AG10803 (cell line): ENCODE results near the gene TLR8.

ENCODE experiments used
- DNase-seq: peaks from one replicate; pipeline ENCODE4 v3.0.0; 2010; ENCODE audit warnings: low read depth
- H3K4me3 ChIP-seq: 2 replicates; pipeline ENCODE4 v1.5.1; 2011; ENCODE audit warnings: mild to moderate bottlenecking, low read length, control low read depth
- CTCF ChIP-seq: conservative IDR thresholded peaks from 2 replicates; pipeline ENCODE4 v1.5.1; 2011; ENCODE audit warnings: mild to moderate bottlenecking, low read length, control low read depth, inconsistent platforms

TLR8 gene

GRCh38 chrX:12906046-12906761, at the start of gene TLR8:
Gene TLR8 (plus strand): TSS chrX:12906620. CDS start chrX:12906707, 87 bp downstream.
- H3K4me3 ChIP-seq, result no peak within 1 kb of the TSS
- no peak for DNase-seq

GRCh38 chrX:12865359-12865758, 41.1 kb upstream of the TLR8 start:
- no peak for TF ChIP-seq CTCF
- H3K4me3 ChIP-seq, result no peak overlapping the region
- DNase-seq, result no peak

More at GRCh38 chrX:12906046-12906761, at the start of gene TLR8:
- no peak for TF ChIP-seq CTCF

DNA sequence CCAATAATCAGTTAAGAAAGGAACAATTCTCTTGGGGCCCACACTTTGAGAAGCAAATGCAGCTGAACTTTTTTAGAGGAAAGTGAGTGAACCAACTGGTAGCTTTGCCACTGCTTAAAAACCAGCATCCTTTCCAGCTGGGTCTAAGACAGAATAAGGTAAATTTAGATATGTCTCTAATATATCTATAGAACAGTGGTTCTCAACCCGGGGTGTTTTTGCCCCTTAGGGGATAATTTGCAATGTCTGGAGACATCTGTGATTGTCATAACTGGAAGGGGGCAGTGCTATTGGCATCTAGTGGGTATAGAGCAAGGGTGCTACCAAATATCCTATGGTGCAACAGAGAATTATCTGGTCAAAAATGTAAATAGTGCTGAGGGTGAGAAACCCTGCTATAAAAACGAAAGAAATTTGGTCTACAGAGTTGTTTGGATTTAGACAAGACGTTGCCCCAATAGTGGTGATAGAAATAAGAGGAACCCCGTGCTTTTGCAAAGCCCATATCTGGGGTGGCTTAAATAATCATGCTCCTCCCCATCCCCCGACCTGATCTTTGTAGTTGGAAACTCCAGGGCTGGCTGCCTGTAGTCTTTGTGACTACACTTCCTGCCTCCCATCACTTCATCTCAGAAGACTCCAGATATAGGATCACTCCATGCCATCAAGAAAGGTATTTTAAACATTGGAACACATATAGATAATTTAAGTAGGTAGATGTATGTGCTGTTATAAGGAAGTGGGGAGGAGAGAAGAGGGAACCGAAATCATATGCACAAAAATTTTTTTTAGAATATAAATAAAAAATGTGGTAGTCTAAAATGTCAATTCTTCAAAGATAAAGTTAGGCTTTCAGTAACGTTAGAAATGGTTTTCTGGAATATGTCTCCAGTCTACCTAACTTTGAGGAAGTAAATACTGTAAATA, 39.7 kb upstream of the TLR8 start, which contains the start of gene TLR7:
TLR7 (plus strand) TSS at position 622 of the 927 bp plus-strand sequence. CDS start 507 bp downstream, outside the sequence.
- H3K4me3 ChIP-seq, result no peak within 1 kb of the TSS
- TF ChIP-seq CTCF, result no peak
- DNase-seq, result no peak

DNA sequence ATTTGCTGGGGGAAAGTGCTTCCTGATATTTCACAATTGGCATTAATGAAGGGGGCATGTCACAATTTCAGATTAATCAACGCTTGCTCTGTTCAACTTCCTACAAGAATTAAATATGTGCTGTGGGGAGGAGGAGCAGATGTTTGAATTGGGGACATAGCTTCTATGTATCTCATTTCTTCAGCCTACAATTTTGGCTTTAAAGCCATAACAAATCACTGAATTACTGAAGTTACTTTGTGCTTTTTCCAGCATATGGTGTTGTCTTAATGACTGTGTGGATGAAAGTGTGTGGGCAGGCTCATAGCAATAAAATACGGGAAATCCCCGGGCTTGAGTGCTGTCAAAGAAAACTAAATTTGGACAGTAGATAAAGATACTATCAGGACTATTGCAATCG, 38.7 kb upstream of the TLR8 start:
- H3K4me3 ChIP-seq, result no peak overlapping the region
- no peak for TF ChIP-seq CTCF
- DNase-seq, result no peak

- no peak for TF ChIP-seq CTCF
- H3K4me3 ChIP-seq, result no peak overlapping the region
- no peak for DNase-seq
Observed at GRCh38 chrX:12868747-12869146, 37.7 kb upstream of the TLR8 start.

GRCh38 chrX:12871257-12871656, 35.2 kb upstream of the TLR8 start:
- TF ChIP-seq CTCF, result no peak
- no peak overlapping the region for H3K4me3 ChIP-seq

DNA sequence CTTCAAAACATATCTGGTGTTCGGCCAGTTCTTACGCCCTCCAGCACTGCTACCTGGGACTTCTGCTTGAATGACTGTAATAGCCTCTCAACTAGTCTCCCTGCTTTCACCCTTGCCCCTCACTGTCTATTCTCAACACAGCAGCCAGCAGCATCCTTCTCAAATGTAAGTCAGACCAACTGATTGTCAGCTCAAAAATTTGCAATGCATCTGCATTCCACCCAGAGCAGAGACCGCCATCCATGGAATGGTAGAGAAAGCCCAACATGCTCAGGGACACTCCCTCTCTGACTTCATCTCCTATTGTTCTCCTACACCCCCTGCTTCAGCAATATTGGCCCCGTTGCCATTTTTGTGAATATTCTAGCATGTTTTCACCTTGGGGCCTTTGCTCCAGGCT, 33.7 kb upstream of the TLR8 start:
- DNase-seq, result no peak
- no peak for TF ChIP-seq CTCF
- H3K4me3 ChIP-seq, result no peak overlapping the region

More at GRCh38 chrX:12871257-12871656, 35.2 kb upstream of the TLR8 start:
- no peak for DNase-seq
